Lung (tissue), 12 donors: Measurements from ENCODE around the gene CA10. TPM values are rescaled to one million over a fixed set of nuclear protein-coding genes. Genes with fewer than 3 reads are reported as not detected.

Experiments
- ATAC-seq: fragments of 200-7000 bp; cut with Tn5 transposase; one replicate; pipeline ENCODE4 v1.9.1; 2020; ENCODE audit warnings: moderate number of reproducible peaks; ENCODE audit not compliant: insufficient read depth, low FRiP score
- DNase-seq, 3 donors: peaks; one replicate each; pipeline ENCODE4 v3.0.0-alpha.2; 2013 to 2017
- H3K27ac ChIP-seq, 2 donors: one replicate each; pipeline ENCODE4 v1.5.1; 2013; ENCODE audit warnings: mild to moderate bottlenecking in 2 of 2, moderate library complexity in 2 of 2, control low read depth in 1 of 2, inconsistent platforms in 1 of 2, low read depth in 1 of 2, low read length in 1 of 2
- H3K27me3 ChIP-seq, 3 donors: one replicate each; pipeline ENCODE4 v1.5.1; 2013; ENCODE audit warnings: low read length in 2 of 3; ENCODE audit not compliant: control insufficient read depth in 3 of 3, insufficient read depth in 3 of 3
- H3K36me3 ChIP-seq, 4 donors: one replicate each; pipeline ENCODE4 v1.5.1; 2013; ENCODE audit warnings: low read length in 4 of 4, mild to moderate bottlenecking in 1 of 4, moderate library complexity in 1 of 4; ENCODE audit not compliant: control insufficient read depth in 4 of 4, insufficient read depth in 4 of 4
- H3K4me1 ChIP-seq, 5 donors: one replicate each; pipeline ENCODE4 v1.5.1; 2013; ENCODE audit warnings: low read length in 5 of 5, mild to moderate bottlenecking in 2 of 5, moderate library complexity in 1 of 5; ENCODE audit not compliant: control insufficient read depth in 5 of 5, insufficient read depth in 5 of 5
- H3K4me3 ChIP-seq: one replicate; pipeline ENCODE4 v1.5.1; 2013; ENCODE audit warnings: mild to moderate bottlenecking, control low read depth, moderate library complexity
- H3K9ac ChIP-seq, 2 donors: one replicate each; pipeline ENCODE4 v1.5.1; 2013; ENCODE audit warnings: low read length in 2 of 2, control low read depth in 1 of 2; ENCODE audit not compliant: insufficient read depth in 1 of 2
- H3K9me3 ChIP-seq, 4 donors: one replicate each; pipeline ENCODE4 v1.5.1; 2013; ENCODE audit warnings: low read length in 3 of 4, mild to moderate bottlenecking in 1 of 4, moderate library complexity in 1 of 4; ENCODE audit not compliant: control insufficient read depth in 4 of 4, insufficient read depth in 3 of 4
- CTCF ChIP-seq: IDR thresholded peaks from 2 replicates; pipeline ENCODE4 v1.5.1; 2012; ENCODE audit warnings: mild to moderate bottlenecking; ENCODE audit errors: control extremely low read depth, extremely low read depth
- WGBS, 2 donors: extraction: QIAGEN DNeasy Blood & Tissue Kit; methylation state at CpG; one replicate each; pipeline ENCODE4 v1.1.7; 2013; 5-methylcytosine and 5-hydroxymethylcytosine counted together
- polyA plus RNA-seq, 2 donors: library from polyadenylated mRNA; stranded (reverse); fragments of 200-250 nt; gene quantifications; one replicate each; pipeline ENCODE4 v1.2.1, GENCODE V29; 2013
- total RNA-seq, 2 donors: library from RNA; depleted of rRNA in 1 of 2; stranded (reverse); fragments of >200 nt in 1 of 2; gene quantifications; one replicate each; pipeline ENCODE4 v1.2.1, GENCODE V29; 2014 to 2021
- donor health status: control.
- donor health status: control.
- donor health status: Bipolar disorder and iron deficiency.
- donor health status: healthy.
- donor health status: DM: yes; HTN: yes; CAD: no.

CA10 gene
- total and polyA plus RNA-seq, 4 donors, result 0.04 to 0.17 TPM; not detected in 2

- H3K36me3 ChIP-seq, result no peaks in the 10 kb centered on the region
- DNase-seq, result no peak
- TF ChIP-seq CTCF, result no peak
- no peak overlapping the region for H3K9ac ChIP-seq
- peaks cover 19 to 65% (median 47%) of the 10 kb centered on the region in 3 donors for H3K27me3 ChIP-seq
- no peak overlapping the region for H3K27ac ChIP-seq
- H3K9me3 ChIP-seq, result peaks cover 0 to 15% (median 0%) of the 10 kb centered on the region in 4 donors
- no peak overlapping the region for H3K4me3 ChIP-seq
- WGBS, 2 donors, result 3 to 4% methylated on average over 67 to 68 of the region's 68 CpGs
- ATAC-seq, result no peak
- H3K4me1 ChIP-seq, result peaks cover 0 to 6% (median 0%) of the 10 kb centered on the region in 5 donors
These were observed 688 bp downstream of the CA10 start for GRCh38 chr17:52157603-52158449.

GRCh38 chr17:52156576-52157570 is 1.6 kb downstream of the CA10 start:
- no peak overlapping the region for H3K27ac ChIP-seq
- TF ChIP-seq CTCF, result no peak
- no peak overlapping the region for H3K9ac ChIP-seq
- no peak overlapping the region for H3K4me3 ChIP-seq
- no peak for ATAC-seq
- DNase-seq, result no peak
- WGBS, 2 donors, result 13 to 15% methylated on average over 14 of the region's 14 CpGs
- no peaks in the 10 kb centered on the region for H3K36me3 ChIP-seq
- H3K9me3 ChIP-seq, result peaks cover 0 to 15% (median 0%) of the 10 kb centered on the region in 4 donors
- H3K27me3 ChIP-seq, result peaks cover 19 to 65% (median 47%) of the 10 kb centered on the region in 3 donors
- H3K4me1 ChIP-seq, result peaks cover 0 to 6% (median 0%) of the 10 kb centered on the region in 5 donors

- H3K4me1 ChIP-seq, result peaks cover 0 to 6% (median 0%) of the 10 kb centered on the region in 5 donors
- DNase-seq (no peak), ATAC-seq (no peak)
- no peak for TF ChIP-seq CTCF
- H3K9me3 ChIP-seq, result peaks cover 0 to 15% (median 0%) of the 10 kb centered on the region in 4 donors
- H3K4me3 ChIP-seq, result no peak overlapping the region
- H3K27ac ChIP-seq, result no peak overlapping the region
- H3K27me3 ChIP-seq, result peaks cover 18 to 61% (median 41%) of the 10 kb centered on the region in 3 donors
- H3K36me3 ChIP-seq, result no peaks in the 10 kb centered on the region
- no peak overlapping the region for H3K9ac ChIP-seq
These were observed 3.2 kb downstream of the CA10 start for GRCh38 chr17:52155301-52155700.
